Activated CD8-positive, alpha-beta memory T cell treated with anti-CD3 and anti-CD28 coated beads for 36 hours (primary cell): ENCODE measurements around the gene GNAS-AS1. TPM values are rescaled to one million over a fixed set of nuclear protein-coding genes. Genes with fewer than 3 reads are reported as not detected.
"Not testable (repeated sequence)": the region's sequence is repeated elsewhere in the genome, so short reads cannot be mapped to it uniquely, and the experiment has no call there.

Source experiments
- CTCF ChIA-PET: fragments of 350-600 bp; sonication (Branson Sonifier 250); formaldehyde crosslinking; loops from one replicate; lab custom pipeline; 2021; ENCODE audit warnings: antibody characterized with exemption; lab: Charles Lee
- POLR2A ChIA-PET: fragments of 350-600 bp; sonication (Branson Sonifier 250); formaldehyde crosslinking; loops from one replicate; lab custom pipeline; 2021; ENCODE audit warnings: antibody characterized with exemption; lab: Charles Lee
- total RNA-seq, 2 experiments: library from RNA; stranded (reverse); gene quantifications; one replicate each; pipeline ENCODE4 v1.2.3, GENCODE V29; 2021

GNAS-AS1 gene
- total RNA-seq, 2 experiments from 2014 or later = 1.3 TPM

DNA sequence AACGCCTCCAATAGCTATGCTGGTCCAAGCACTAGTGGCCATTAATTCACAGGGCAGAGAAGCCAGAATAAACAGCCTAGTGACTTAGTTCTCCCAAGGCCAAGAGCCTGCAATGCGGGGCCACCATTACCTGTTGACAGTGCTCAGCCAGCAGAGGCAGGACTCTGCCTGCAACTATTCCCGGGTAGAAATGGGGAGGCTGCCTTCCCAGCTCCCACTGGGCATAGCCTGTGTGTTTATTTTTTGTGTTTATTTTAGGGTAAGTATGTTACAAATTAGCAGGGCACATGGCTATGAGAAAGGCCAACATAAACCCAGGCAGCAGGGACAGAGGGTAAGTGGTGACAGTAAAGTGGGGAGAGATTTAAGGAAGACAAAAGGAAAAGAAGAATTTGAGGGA lies 5.0 kb downstream of the GNAS-AS1 start:
- CTCF ChIA-PET = no interaction called here
- POLR2A ChIA-PET = no interaction called here

DNA sequence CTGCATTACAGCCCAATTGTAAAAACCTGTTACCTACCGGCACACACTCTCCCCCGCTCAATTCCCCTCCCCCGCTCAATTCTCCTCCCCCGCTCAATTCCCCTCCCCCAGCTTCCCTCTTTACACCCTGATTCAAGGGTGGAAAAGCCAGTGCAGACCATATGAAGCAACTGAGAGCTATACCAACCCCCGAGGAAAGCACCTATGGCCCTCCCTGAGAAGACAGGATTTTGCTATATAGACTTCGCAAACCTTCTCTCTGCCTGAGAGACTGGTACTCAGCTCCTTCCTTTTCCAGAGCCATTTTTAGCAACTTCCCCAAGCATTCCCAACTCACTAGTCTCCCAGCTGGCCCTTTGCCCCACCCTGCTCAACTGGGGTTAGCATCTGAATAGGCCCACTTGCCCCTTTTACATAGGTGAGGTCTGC lies 7.6 kb downstream of the GNAS-AS1 start:
- ChIA-PET CTCF (no interaction called here), POLR2A (no interaction called here)

DNA sequence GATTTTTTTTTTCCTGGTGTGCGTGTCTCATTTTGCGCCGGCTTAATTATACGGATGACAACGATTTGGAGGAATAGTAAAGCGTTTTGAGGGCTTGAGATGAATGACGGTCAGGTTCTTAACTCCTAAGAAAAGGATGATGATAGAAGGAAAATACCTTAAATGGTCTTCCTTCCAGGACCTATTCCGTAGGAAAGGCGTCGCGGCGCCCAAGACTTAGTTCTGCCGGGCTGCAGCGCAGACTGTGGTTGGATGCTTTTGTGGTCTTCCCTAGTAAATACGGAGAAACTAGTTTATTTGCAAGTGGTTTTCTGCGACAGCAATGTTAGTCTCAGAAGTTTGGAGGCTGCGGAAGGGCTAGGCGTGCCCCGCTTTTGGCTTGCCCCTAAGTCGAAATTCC lies 8.4 kb downstream of the GNAS-AS1 start:
- ChIA-PET CTCF (no interaction called here), POLR2A (no interaction called here)

DNA sequence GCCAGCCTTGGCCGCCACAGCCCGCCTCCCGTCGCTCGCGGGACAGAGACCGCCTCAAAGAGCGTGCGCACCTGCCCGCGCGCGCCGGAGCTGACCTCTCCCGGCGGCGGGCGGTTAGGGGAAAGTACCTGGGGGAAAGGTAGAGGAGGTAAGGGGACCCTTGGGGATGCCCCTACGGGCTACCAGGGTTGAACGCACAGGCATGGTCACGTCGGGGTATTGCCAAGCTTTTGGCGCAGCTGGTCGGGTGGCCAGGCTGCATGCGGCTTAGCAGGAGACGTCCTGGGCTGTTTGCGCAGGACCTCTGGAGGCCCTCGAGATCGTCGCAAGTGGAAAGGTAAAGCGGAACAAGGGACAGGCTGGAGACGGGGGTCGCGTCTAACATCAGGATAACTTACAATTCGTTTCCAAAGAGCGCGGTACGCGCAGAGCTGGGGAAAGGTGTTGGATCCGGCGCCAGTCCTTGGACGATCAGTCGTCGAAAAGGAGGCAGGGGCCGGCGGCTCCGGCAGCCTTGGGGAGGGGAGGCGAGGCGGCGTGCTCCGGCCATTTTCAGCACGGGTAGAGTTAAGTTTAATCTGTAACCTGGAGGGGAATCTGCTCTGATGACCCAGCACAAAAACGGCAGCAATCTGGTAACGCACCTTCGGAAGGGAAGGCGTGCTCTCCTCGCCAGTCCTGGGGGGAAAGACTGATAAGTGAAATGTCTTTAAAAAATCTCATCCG lies 9.0 kb downstream of the GNAS-AS1 start:
- POLR2A ChIA-PET = no interaction called here

DNA sequence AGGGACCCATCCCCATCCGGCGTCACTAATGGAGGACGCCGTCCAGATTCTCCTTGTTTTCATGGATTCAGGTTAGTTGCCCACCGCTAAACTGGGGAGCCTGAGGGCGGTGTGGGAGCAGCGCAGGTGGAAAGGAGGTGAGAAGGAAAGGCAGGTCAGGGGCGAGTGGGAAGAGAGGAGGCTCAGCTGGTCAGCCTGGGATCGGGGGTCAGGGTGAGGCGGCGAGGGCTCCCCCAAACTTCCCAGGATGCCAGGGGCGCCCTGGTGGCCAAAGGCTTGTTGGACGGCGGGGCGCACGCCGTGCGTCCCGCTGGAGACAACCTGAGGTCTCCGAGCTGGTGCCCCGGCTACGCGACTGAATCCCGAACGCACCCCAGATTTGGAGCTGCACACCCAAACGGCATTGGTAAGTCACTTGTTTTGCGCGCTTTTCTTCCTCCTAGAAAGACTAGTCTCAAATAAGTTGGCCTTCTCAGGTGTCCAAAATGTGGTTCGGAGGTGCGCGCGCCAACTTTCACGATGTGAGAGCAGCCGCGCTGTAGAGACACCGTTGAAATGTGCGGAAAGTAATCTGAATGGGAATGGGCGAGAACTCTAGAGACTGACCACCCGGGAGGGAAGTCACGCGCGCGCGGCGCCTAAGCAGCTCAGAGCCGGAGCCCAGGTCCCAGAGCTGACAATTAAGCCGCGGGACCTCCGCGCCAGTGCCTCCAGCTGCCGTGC lies 9.7 kb downstream of the GNAS-AS1 start:
- POLR2A ChIA-PET = no interaction called here
- CTCF ChIA-PET = no interaction called here

More for the DNA sequence above, 9.0 kb downstream of the GNAS-AS1 start:
- CTCF ChIA-PET = no interaction called here

DNA sequence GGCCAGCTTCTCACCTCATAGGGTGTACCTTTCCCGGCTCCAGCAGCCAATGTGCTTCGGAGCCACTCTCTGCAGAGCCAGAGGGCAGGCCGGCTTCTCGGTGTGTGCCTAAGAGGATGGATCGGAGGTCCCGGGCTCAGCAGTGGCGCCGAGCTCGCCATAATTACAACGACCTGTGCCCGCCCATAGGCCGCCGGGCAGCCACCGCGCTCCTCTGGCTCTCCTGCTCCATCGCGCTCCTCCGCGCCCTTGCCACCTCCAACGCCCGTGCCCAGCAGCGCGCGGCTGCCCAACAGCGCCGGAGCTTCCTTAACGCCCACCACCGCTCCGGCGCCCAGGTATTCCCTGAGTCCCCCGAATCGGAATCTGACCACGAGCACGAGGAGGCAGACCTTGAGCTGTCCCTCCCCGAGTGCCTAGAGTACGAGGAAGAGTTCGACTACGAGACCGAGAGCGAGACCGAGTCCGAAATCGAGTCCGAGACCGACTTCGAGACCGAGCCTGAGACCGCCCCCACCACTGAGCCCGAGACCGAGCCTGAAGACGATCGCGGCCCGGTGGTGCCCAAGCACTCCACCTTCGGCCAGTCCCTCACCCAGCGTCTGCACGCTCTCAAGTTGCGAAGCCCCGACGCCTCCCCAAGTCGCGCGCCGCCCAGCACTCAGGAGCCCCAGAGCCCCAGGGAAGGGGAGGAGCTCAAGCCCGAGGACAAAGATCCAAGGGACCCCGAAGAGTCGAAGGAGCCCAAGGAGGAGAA lies 10.5 kb downstream of the GNAS-AS1 start:
- ChIA-PET POLR2A (no interaction called here), CTCF (interaction anchor here (0.7 to 1.5 kb wide), 4 partner anchors 8 to 189 kb away, joined by 3 to 5 read pairs (median 4); partner anchors contain the start of gene STX16)

DNA sequence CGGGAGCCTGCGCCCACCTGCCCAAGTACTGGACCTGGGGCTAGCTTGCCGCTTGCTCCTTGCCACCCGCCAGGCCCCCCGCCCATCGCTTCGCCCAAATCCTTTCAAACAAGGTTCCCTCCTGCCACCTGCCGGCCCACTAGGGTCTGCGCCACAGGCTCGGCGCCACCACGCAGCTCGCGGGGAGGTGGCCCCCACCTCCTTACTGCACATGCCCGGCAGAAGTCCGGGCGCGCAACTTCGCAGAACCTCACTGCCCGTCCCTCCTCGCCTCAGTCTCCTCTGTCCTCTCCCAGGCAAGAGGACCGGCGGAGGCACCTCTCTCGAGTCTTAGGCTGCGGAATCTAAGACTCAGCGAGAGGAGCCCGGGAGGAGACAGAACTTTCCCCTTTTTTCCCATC lies 11.2 kb downstream of the GNAS-AS1 start:
- POLR2A ChIA-PET = no interaction called here

DNA sequence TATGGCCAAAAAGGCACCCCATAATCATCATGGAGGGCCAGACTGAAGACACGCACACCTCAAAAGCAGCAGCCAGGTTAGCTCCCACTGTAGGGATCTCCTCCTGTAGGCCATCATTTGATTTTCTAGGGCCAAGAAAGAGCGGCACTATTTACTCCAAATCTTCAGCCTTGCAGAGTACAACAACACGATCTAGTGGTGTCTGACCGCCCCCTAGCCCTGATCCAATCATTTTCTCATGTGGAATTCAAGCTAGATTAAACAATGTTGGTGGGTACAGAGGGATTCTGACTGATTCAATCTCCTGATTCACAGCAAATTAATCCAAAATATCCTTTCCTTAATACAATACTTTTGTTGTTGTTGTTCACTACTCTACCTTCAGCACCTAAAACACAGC lies 12.5 kb downstream of the GNAS-AS1 start:
- CTCF ChIA-PET = interaction anchor here (1.4 kb wide), 1 partner anchor 9 kb away, joined by 3 read pairs; no protein-coding TSS in a partner anchor
- POLR2A ChIA-PET = no interaction called here

More for the DNA sequence above, 11.2 kb downstream of the GNAS-AS1 start:
- CTCF ChIA-PET = interaction anchor here (0.6 to 1.5 kb wide), 5 partner anchors 9 to 188 kb away, joined by 3 to 5 read pairs (median 3); partner anchors contain the start of gene STX16

DNA sequence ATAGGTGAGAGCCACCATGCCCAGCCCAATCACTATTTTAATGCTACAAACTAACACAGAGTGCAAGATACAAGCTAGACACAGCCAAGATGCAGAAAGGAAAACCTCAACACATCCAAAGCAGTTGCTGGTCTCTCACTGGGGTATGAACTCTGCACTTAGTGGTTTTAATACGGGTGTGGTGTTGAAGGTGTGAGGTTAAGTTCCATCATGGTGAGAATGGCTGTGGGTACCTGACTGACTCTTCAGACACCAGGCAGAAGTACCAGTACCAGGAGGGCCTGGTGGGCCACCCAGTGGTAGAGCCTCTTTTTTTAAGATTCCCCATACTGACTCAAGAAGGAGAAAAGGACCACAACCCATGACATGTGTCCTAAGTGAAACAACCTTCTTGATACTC lies 13.0 kb downstream of the GNAS-AS1 start:
- ChIA-PET CTCF (interaction anchor here (1.4 kb wide), 1 partner anchor 9 kb away, joined by 3 read pairs; no protein-coding TSS in a partner anchor), POLR2A (no interaction called here)

DNA sequence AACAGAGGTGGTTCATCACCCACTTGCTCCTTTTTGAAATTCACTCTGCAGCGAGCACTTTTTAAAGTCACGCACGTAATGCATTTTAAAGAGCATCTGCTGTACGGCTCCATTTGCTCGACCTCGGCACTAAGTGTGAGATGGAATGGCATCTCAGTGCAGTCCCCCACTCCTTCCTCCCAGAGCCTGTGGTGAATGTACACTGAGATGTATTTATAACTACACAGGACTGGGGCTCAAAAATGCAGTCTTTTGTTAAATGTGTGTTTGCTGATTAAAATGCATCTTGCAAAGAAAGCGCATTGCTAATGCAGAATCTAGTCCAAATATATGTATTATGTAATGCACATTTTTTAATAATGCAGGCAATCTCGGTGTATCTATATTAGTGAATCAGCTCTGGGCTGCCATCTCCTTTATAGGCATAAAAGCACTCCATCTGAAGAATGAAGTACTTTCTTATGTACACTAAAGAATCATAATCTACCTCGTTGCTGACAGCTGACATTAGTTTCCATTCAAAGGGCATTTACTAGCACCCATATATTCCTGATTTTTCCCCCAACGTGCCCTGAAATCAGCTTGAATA lies 14.0 kb downstream of the GNAS-AS1 start:
- CTCF ChIA-PET = no interaction called here
- POLR2A ChIA-PET = no interaction called here

DNA sequence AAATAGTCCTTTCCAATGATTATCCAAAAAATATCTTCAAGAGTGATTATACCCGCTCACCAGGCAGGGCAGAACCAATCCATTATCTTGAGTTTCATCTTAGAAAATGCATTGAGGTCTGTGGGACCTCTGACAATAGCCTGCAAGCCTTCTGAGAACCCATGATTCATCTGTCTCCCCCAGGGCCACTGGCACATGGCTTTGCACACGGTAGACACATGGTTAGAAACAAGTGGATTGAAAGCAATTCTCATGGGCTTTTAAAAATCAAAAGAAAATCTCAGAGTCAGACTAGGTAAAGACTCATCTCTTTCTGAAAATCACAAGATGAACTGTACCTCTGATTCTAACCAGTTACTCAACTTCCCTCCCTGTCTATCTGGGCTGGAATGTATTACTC lies 15.5 kb downstream of the GNAS-AS1 start:
- POLR2A ChIA-PET = no interaction called here

DNA sequence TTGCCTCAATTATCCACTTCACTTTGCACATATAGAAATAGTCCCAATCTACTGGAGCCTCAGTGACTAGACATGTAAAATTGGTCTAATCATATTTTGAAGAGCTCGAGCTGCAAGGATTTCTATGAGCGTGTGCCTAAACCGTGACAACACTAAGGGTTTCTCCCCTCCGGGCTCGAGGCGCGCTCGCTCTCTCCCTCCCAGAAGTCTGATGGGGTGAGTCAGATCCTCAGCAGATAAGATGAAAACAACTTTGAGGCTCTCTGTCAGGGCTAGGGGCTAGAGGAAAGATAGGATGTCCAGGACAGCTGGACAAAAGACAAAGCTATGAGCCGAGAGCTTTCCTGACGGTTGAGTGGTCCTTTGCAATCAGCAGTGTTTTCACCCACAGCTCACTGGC lies 16.8 kb downstream of the GNAS-AS1 start:
- ChIA-PET POLR2A (no interaction called here), CTCF (no interaction called here)

More for the DNA sequence above, 15.5 kb downstream of the GNAS-AS1 start:
- CTCF ChIA-PET = interaction anchor here (0.8 kb wide), 1 partner anchor 188 kb away, joined by 3 read pairs; no protein-coding TSS in a partner anchor

DNA sequence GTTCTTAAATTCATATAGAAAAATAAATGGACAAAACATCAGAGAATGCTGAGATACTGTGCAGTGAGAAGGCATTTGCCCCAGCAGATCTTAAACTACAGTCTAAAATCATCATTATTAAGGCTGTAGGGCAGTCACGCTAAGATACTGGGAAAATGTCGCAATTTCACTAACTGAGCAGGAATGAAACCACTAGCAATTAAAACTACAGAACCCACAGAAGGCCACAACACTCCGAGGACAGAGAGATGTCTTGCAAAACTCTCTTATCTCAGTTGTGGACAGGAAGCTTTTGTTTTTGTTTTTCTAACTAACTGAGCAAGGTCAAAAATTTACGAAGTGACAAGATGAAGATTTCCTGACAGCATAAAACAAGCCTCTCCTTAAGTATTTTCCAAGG lies 18.2 kb downstream of the GNAS-AS1 start:
- CTCF ChIA-PET = no interaction called here

DNA sequence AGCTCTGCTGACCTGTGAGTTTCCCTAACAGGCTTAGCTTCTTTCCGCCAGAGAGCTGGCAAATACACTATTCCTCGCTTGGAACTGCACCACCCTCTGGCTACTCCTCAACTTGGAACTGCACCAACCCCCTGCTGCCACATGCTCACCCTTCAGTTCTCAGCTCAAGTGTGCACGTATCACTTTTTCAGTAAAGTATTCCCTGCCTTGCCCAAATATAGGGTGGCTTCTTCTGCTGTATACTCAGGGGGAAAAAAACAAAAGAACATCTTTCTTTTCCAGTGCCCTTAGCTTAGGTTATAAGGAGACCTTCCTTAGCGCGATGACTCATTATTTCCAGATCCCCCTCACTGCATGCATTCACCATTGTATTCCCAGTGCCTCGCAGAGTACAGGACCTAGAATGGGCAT lies 21.2 kb downstream of the GNAS-AS1 start:
- ChIA-PET POLR2A (no interaction called here), CTCF (interaction anchor here (0.6 kb wide), 1 partner anchor 614 kb away, joined by 4 read pairs; no protein-coding TSS in a partner anchor)

More for the DNA sequence above, 18.2 kb downstream of the GNAS-AS1 start:
- POLR2A ChIA-PET = no interaction called here

DNA sequence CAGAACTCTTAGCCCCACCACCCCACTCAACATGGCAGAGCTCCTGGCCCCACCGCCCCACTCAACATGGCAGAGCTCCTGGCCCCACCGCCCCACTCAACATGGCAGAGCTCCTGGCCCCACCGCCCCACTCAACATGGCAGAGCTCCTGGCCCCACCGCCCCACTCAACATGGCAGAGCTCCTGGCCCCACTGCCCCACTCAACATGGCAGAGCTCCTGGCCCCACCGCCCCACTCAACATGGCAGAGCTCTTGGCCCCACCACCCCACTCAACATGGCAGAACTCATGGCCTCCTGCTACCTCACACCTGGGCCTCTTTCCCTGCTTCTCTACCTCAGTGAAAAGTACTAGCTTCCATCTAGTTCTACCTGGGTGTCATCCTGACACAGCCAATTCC lies 21.9 kb downstream of the GNAS-AS1 start:
- POLR2A ChIA-PET, CTCF ChIA-PET: not testable (repeated sequence)

DNA sequence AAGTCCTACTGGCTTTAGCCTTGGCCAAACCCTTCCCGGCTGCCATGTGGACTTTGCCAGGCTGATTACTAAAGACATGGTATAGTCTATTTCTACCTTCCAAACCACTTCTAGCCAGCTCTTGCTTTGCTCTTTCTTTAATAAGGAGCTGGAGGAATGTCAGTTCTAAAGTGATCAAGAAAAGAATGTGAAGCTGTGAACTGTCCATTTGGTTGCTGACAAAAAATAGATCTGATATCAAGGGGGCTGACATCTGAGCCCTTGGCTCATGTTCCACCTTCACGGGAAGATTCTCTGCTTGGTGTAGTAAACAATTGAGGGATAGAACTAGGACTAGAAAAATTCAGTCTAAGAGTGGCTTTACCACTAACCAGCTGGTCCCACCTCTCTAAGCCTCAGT lies 22.6 kb downstream of the GNAS-AS1 start:
- POLR2A ChIA-PET = no interaction called here
- CTCF ChIA-PET = interaction anchor here (1.4 kb wide), 1 partner anchor 11 kb away, joined by 3 read pairs; no protein-coding TSS in a partner anchor

DNA sequence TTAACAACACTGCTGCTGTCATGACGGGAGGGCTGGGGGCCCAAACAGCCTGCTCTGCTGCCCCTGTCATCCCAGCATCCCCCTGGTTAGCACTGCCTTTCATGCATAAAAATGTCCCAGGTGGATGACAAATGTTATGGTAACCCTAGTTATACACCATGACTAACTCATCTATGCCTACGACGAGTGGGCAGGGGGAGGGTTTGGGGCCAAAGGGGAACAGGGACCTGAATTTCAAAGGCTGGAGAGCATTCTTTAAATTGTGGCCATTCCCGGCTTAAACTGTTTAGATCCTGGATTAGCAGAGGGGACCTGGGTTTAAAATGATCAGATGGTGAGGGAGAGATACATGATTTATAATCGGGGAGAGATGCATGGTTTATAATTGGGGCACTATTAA lies 24.4 kb downstream of the GNAS-AS1 start:
- CTCF ChIA-PET = no interaction called here
- POLR2A ChIA-PET = no interaction called here

DNA sequence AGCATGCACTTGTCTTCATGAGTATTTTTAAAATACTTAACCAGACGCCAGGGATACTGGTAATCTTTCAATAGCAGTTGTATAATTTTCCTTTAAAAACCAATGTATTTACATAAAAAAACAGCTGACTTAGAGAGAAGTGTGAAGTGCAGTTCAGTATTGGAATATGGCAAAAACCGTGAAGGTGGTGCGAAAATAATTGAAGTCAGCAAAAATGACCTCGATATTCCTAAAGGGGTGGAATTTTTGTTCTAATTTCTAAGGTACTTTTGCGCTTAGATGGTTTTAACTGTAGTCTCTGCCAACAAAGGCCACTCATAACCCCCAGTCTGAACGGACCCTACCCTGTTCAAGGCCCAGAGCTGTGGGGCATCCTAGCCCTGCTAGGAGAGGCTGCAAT lies 25.3 kb downstream of the GNAS-AS1 start:
- ChIA-PET POLR2A (no interaction called here), CTCF (no interaction called here)

DNA sequence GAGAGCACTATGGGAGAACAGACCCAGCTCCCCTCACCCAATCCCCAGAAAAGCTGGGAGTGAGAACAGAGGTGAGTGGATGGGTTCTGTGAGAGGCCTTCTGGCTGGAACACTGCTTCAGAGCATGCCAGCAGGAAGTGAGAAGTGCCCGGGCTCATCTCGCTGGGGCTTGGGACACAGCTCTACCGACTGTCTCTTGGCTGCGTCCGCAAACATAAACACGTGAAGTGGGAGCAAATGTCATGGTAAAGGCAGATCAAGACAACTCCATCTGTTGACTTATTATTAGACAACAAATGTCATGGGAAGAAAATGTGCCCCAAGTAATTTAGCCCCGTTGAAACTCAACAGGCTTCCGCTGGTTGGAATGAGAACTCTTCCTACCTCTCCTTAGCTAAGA lies 25.9 kb downstream of the GNAS-AS1 start:
- POLR2A ChIA-PET = no interaction called here
- CTCF ChIA-PET = interaction anchor here (1.5 kb wide), 1 partner anchor 15 kb away, joined by 3 read pairs; no protein-coding TSS in a partner anchor
